Measurements from ENCODE around the gene SLC39A9. TPM values are rescaled to one million over a fixed set of nuclear protein-coding genes. Genes with fewer than 3 reads are reported as not detected.

The SLC39A9 gene
- polyA plus RNA-seq, 3 donors = 16.0 to 18.7 (median 17.7) TPM

Other genes starting within 250 kb of the SLC39A9 start
- 10 to 100 TPM; 11.4 to 33.0 (median 23.5) TPM for gene DCAF5, start 245.6 kb upstream of the SLC39A9 start, polyA plus RNA-seq
- 10 to 100 TPM in 2 of 3 donors, 1 to 10 TPM in 1; 5.8 to 18.5 (median 11.1) TPM for gene EXD2, start 207.2 kb upstream of the SLC39A9 start, polyA plus RNA-seq
- gene GALNT16, start 138.5 kb upstream of the SLC39A9 start, polyA plus RNA-seq = 1 to 10 TPM; 1.3 to 9.0 (median 4.7) TPM
- gene ERH, start 393 bp upstream of the SLC39A9 start, polyA plus RNA-seq = 100 to 1,000 TPM in 2 of 3 donors, 10 to 100 TPM in 1; 47.3 to 176 (median 103) TPM
- gene PLEKHD1, start 86.0 kb downstream of the SLC39A9 start, polyA plus RNA-seq = under 1 TPM in 2 of 3 donors, not detected in 1; 0.05 to 0.06 TPM
- gene CCDC177, start 176.2 kb downstream of the SLC39A9 start, polyA plus RNA-seq = under 1 TPM in 1 of 3 donors, not detected in 2; 0.07 TPM
- 10 to 100 TPM in 2 of 3 donors, 1 to 10 TPM in 1; 9.1 to 24.4 (median 10.7) TPM for gene SUSD6, start 212.9 kb downstream of the SLC39A9 start, polyA plus RNA-seq